ENCODE data around the gene MSI2. TPM values are rescaled to one million over a fixed set of nuclear protein-coding genes. Genes with fewer than 3 reads are reported as not detected.

The MSI2 gene
- total RNA-seq, 4 donors from 2014 or later, result 27.3 to 50.4 (median 36.8) TPM

DNA sequence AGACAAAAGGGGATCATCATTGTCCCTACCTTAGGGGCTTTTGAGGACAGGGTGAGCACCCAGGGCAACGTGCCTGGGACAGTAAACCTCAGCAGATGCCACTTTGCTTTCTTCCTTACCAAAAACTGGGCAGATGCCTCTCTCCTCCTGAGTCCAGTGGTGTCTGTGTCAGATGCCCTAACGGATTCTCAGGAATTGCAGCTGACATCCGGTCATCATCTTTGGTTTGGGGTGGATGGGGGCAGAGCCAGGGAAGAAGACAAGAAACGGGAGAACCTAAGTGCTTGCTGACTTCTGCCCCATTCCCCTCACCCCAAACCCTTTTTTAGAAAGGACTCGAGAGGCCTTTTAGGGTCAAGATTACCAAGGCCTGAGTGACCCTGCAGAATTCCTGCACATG is 187.5 kb downstream of the MSI2 start:
- WGBS, 2 donors (ENCODE audit: low coverage in 1 of 2), result 94% methylated on average over 3 of the region's 5 CpGs; no CpG with 5 or more reads in 1 of the 2 donors
- Histone ChIP-seq H3K27ac (no peak overlapping the region), H3K27me3 (no peaks in the 10 kb centered on the region), H3K4me1 (peaks cover 0 to 43% (median 13%) of the 10 kb centered on the region in 3 donors), H3K4me3 (no peak overlapping the region), H3K36me3 (no peaks in the 10 kb centered on the region), H3K9me3 (no peaks in the 10 kb centered on the region)
- TF ChIP-seq, protein P1, sequence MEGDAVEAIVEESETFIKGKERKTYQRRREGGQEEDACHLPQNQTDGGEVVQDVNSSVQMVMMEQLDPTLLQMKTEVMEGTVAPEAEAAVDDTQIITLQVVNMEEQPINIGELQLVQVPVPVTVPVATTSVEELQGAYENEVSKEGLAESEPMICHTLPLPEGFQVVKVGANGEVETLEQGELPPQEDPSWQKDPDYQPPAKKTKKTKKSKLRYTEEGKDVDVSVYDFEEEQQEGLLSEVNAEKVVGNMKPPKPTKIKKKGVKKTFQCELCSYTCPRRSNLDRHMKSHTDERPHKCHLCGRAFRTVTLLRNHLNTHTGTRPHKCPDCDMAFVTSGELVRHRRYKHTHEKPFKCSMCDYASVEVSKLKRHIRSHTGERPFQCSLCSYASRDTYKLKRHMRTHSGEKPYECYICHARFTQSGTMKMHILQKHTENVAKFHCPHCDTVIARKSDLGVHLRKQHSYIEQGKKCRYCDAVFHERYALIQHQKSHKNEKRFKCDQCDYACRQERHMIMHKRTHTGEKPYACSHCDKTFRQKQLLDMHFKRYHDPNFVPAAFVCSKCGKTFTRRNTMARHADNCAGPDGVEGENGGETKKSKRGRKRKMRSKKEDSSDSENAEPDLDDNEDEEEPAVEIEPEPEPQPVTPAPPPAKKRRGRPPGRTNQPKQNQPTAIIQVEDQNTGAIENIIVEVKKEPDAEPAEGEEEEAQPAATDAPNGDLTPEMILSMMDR (IDR thresholded peaks at IDR 0.05), result no peak
- TF ChIP-seq POLR2AphosphoS5 (IDR thresholded peaks at IDR 0.05), result no peak
- TF ChIP-seq POLR2A (IDR thresholded peaks at IDR 0.05), result no peak
- TF ChIP-seq EP300 (IDR thresholded peaks at IDR 0.05), result no peak
- ATAC-seq, result no peak

DNA sequence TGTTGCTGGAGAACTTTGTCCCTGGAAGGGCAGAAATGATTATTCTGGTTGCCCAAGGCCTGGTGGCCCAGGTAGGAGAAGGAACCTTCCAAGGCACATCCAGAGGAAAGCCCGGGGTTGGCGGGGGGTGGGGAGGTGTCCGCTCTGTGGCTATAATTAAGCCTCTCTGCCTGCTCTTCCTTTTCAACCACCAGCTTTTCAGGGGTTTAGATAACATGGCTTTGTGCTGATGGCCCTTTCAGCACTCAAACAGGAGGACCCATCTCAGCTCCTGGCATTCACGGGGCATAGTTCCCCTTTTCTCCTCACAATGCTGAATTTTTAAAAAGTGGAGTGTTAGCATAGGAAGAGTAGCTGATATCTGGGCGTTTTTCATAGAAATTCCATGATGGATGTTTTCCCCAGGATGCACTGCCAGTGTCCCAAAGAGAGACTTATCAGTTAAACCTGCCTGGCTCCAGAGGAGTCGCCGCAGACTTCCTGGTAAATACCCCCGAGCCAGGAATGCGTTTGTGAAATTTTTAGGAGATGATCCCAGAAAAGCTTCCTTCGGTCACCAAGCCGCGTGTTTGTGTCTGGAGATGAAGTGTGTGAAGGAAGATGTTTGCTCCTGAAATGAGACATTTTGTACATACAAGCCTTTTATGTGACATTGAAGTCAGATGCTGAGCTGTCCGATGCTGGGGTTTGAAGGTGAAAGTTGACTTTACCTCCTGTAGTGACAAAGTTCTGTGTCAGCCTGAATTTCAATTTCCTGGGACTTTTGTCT is 188.5 kb downstream of the MSI2 start:
- peaks cover 0 to 39% (median 13%) of the 10 kb centered on the region in 3 donors for H3K4me1 ChIP-seq
- H3K4me3 ChIP-seq, result no peak overlapping the region
- H3K27me3 ChIP-seq, result no peaks in the 10 kb centered on the region
- H3K9me3 ChIP-seq, result no peaks in the 10 kb centered on the region
- TF ChIP-seq POLR2AphosphoS5 (IDR thresholded peaks at IDR 0.05) (no peak), POLR2A (IDR thresholded peaks at IDR 0.05) (no peak), EP300 (IDR thresholded peaks at IDR 0.05) (no peak)
- TF ChIP-seq, protein P1 (IDR thresholded peaks at IDR 0.05), result no peak
- H3K27ac ChIP-seq, result no peak overlapping the region
- H3K36me3 ChIP-seq, result no peaks in the 10 kb centered on the region
- ATAC-seq, result no peak
- WGBS, 2 donors (ENCODE audit: low coverage in 1 of 2), result 89 to 100% methylated on average over 4 to 12 of the region's 13 CpGs

DNA sequence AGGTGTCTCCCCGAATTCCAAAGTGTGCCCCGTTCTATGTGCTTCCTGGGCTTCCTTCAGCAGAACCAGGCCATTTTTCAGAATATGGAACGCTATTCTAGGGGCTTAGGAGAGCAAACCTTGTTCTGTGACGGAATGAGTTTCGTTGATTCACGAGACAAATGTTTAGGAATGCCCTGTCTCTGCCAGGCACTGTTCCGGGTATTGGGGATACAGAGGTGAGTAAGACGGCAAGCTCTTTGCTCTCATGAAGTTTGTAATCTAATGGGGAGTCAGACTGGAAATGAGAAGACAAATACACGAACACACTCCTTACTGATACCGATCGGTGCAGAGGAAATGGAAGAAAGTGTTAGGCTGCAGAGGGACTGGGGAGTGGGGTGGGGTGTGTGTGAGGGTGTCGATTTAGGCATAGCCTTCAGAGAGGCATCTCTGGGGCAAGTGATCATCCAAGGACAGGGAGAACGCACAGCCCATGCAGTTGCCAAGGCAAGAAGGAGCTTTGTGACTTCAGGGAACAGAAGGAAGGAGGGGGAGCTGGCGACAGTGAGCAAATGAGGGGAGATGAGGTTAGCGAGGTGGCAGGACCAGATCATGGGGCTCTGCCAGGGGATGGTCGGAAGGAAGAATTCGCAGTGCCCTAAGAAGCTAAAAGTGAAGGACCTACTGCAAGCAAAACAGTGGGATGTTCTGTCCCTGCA is 189.6 kb downstream of the MSI2 start:
- no peaks in the 10 kb centered on the region for H3K9me3 ChIP-seq
- H3K27me3 ChIP-seq, result no peaks in the 10 kb centered on the region
- 81 to 83% methylated on average over 6 to 17 of the region's 17 CpGs for WGBS, 2 donors (ENCODE audit: low coverage in 1 of 2)
- H3K4me3 ChIP-seq, result no peak overlapping the region
- H3K27ac ChIP-seq, result no peak overlapping the region
- H3K4me1 ChIP-seq, result peaks cover 0 to 28% (median 5%) of the 10 kb centered on the region in 3 donors
- no peaks in the 10 kb centered on the region for H3K36me3 ChIP-seq
- ATAC-seq, result no peak
- TF ChIP-seq EP300 (IDR thresholded peaks at IDR 0.05) (no peak), POLR2A (IDR thresholded peaks at IDR 0.05) (no peak), POLR2AphosphoS5 (IDR thresholded peaks at IDR 0.05) (no peak)
- TF ChIP-seq, protein P1 (IDR thresholded peaks at IDR 0.05), result no peak

- no peak overlapping the region for H3K27ac ChIP-seq
These were observed 191.2 kb downstream of the MSI2 start for GRCh38 chr17:57447357-57447989.

More at GRCh38 chr17:57447357-57447989, 191.2 kb downstream of the MSI2 start:
- Histone ChIP-seq H3K4me3 (no peak overlapping the region), H3K4me1 (peaks cover 0 to 13% (median 0%) of the 10 kb centered on the region in 3 donors), H3K9me3 (no peaks in the 10 kb centered on the region), H3K27me3 (no peaks in the 10 kb centered on the region), H3K36me3 (no peaks in the 10 kb centered on the region)
- WGBS, 2 donors (ENCODE audit: low coverage in 1 of 2), result 90 to 92% methylated on average over 4 to 6 of the region's 10 CpGs
- no peak for ATAC-seq
- TF ChIP-seq POLR2AphosphoS5 (IDR thresholded peaks at IDR 0.05), result no peak
- no peak for TF ChIP-seq POLR2A (IDR thresholded peaks at IDR 0.05)
- TF ChIP-seq, protein P1 (IDR thresholded peaks at IDR 0.05), result no peak
- no peak for TF ChIP-seq EP300 (IDR thresholded peaks at IDR 0.05)

Data from gastroesophageal sphincter (tissue), 4 donors.